Urinary bladder (tissue), 4 donors: ENCODE measurements around the gene SEC22A. TPM values are rescaled to one million over a fixed set of nuclear protein-coding genes. Genes with fewer than 3 reads are reported as not detected.

Source experiments
- DNase-seq: peaks from one replicate; pipeline ENCODE4 v3.0.0-alpha.2; 2015; ENCODE audit errors: extremely low spot score
- H3K27ac ChIP-seq: one replicate; pipeline ENCODE4 v1.5.1; 2013; ENCODE audit warnings: low read depth, mild to moderate bottlenecking, moderate library complexity
- H3K36me3 ChIP-seq: one replicate; pipeline ENCODE4 v1.6.1; 2013; ENCODE audit warnings: mild to moderate bottlenecking, moderate library complexity; ENCODE audit not compliant: insufficient read depth
- H3K4me1 ChIP-seq: one replicate; pipeline ENCODE4 v1.6.1; 2013; ENCODE audit warnings: mild to moderate bottlenecking, moderate library complexity; ENCODE audit not compliant: insufficient read depth
- H3K4me3 ChIP-seq: one replicate; pipeline ENCODE4 v1.5.1; 2013; ENCODE audit warnings: low read depth, low read length
- WGBS: extraction: QIAGEN DNeasy Blood & Tissue Kit; methylation state at CpG from one replicate; pipeline ENCODE4 v1.1.7; 2013; 5-methylcytosine and 5-hydroxymethylcytosine counted together
- polyA plus RNA-seq: library from polyadenylated mRNA; stranded (reverse); fragments of 200-250 nt; gene quantifications from one replicate; pipeline ENCODE4 v1.2.3, GENCODE V29; 2013
- total RNA-seq: library from RNA; depleted of rRNA; stranded (reverse); fragments of >200 nt; gene quantifications from one replicate; pipeline ENCODE4 v1.2.3, GENCODE V29; 2014
- donor health status: healthy with polysubstance abuse.
- donor health status: healthy.

The SEC22A gene
- total and polyA plus RNA-seq, 2 donors = 13.9 to 65.4 TPM

DNA sequence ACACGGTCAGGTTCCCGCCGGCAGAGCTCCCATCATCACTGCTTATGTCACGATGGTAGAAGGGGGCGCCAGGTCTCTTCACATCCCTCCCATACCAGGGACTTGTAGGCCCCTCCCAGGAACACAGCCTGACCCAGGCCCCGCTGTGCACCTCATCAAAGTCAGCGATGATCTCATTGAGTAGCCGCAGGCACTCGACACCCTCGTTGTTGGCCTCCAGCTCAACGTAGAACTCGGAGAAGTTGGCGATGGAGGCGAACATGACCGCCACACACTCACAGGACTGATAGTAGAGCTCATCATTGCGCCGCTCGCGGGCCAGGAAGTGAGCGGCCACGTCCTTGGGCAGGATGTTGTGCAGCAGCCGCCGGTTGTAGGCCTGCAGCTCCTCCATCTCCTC lies 89.2 kb downstream of the SEC22A start:
- WGBS = 93% methylated on average over 23 of the region's 23 CpGs
- DNase-seq = no peak

GRCh38 chr3:123291404-123291803 lies 89.7 kb downstream of the SEC22A start:
- 78% methylated on average over 7 of the region's 7 CpGs for WGBS
- no peaks in the 10 kb centered on the region for H3K36me3 ChIP-seq
- no peak overlapping the region for H3K27ac ChIP-seq
- DNase-seq = no peak
- no peak overlapping the region for H3K4me3 ChIP-seq
- H3K4me1 ChIP-seq = no peaks in the 10 kb centered on the region

More for the DNA sequence above, 89.2 kb downstream of the SEC22A start:
- H3K27ac ChIP-seq = no peak overlapping the region
- no peaks in the 10 kb centered on the region for H3K4me1 ChIP-seq
- H3K4me3 ChIP-seq = no peak overlapping the region
- no peaks in the 10 kb centered on the region for H3K36me3 ChIP-seq

DNA sequence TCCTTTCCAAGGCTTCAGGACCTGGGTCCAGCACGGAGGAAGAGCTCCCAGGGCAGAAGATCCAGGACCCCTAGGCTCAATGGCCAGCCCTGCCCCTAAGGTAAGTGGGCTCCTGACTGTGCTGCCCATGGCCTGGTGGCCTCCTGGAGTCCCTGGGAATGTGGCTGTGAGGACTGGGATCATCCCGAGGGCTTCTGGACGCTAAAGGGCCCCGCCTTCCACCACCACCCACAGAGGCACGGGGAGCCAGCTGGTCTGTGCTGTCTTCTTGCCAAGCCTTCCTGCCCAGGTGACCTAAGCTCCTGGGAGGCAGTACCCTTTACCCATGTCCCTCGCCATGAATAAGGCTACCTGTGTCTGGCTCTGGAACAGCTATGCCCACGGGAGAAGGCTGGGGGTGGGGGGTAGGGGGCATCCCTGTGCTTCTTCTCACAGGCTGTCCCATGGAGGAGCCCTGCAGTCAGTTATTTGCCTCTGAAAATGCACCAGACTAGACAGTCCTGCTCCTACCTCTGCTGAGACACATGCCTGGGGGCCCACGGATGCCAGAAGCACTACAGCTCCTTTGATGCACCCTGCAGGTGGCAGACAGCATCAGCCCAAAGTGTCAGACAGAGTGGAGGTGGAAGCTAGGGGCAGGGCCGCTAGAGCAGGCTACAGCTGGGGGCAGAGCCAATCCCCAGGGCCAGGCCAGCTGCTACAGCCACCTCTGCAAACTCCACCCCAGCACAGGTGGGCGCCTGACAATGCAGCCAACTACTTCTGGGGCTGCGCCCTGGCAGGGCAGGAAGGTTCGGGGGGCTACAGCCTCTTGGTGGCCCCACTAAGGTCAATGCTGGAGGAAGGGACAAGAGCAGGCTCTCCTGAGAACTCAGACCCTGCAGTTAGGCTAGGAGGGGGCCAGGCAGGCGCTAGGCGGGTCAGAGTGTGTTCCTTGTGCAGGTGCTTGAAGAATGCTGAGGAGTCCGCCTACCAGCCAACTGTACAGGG lies 90.9 kb downstream of the SEC22A start:
- WGBS = 81% methylated on average over 15 of the region's 15 CpGs
- no peaks in the 10 kb centered on the region for H3K4me1 ChIP-seq
- no peaks in the 10 kb centered on the region for H3K36me3 ChIP-seq
- DNase-seq = no peak
- no peak overlapping the region for H3K4me3 ChIP-seq
- no peak overlapping the region for H3K27ac ChIP-seq

- WGBS = 92% methylated on average over 13 of the region's 13 CpGs
- H3K27ac ChIP-seq = no peak overlapping the region
- H3K4me3 ChIP-seq = no peak overlapping the region
- H3K4me1 ChIP-seq = no peaks in the 10 kb centered on the region
- H3K36me3 ChIP-seq = no peaks in the 10 kb centered on the region
- DNase-seq = no peak
Observed at GRCh38 chr3:123294296-123294938, 92.7 kb downstream of the SEC22A start.

GRCh38 chr3:123295171-123295900 lies 93.6 kb downstream of the SEC22A start:
- no peak for DNase-seq
- no peaks in the 10 kb centered on the region for H3K4me1 ChIP-seq
- no peak overlapping the region for H3K27ac ChIP-seq
- no peak overlapping the region for H3K4me3 ChIP-seq
- 79% methylated on average over 7 of the region's 7 CpGs for WGBS
- no peaks in the 10 kb centered on the region for H3K36me3 ChIP-seq

GRCh38 chr3:123295901-123296250 lies 94.1 kb downstream of the SEC22A start:
- DNase-seq = no peak
- no peak overlapping the region for H3K4me3 ChIP-seq
- no peaks in the 10 kb centered on the region for H3K4me1 ChIP-seq
- no peaks in the 10 kb centered on the region for H3K36me3 ChIP-seq
- WGBS = 78% methylated on average over 10 of the region's 11 CpGs
- no peak overlapping the region for H3K27ac ChIP-seq

DNA sequence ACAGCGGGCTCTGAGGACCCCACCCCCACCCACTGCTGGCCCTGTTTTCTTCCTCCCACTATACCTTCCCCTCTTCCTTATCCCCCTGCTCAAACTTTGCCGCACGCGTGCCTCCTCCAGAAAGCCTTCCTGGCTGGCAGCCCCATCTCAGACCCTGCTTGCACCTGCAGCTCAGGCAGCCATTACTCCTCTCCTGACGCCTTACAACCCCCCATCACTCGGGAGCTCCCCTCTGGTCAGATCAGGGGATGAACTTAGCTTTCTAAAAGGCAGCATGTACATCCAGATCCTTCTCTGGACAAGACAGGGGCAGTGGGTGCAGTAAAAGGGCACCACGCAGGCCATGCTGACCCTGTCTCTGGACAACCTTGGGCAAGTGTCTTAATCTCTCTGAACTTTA lies 94.5 kb downstream of the SEC22A start:
- WGBS = 92% methylated on average over 7 of the region's 7 CpGs
- no peaks in the 10 kb centered on the region for H3K4me1 ChIP-seq
- no peaks in the 10 kb centered on the region for H3K36me3 ChIP-seq
- H3K27ac ChIP-seq = no peak overlapping the region
- DNase-seq = no peak
- H3K4me3 ChIP-seq = no peak overlapping the region

DNA sequence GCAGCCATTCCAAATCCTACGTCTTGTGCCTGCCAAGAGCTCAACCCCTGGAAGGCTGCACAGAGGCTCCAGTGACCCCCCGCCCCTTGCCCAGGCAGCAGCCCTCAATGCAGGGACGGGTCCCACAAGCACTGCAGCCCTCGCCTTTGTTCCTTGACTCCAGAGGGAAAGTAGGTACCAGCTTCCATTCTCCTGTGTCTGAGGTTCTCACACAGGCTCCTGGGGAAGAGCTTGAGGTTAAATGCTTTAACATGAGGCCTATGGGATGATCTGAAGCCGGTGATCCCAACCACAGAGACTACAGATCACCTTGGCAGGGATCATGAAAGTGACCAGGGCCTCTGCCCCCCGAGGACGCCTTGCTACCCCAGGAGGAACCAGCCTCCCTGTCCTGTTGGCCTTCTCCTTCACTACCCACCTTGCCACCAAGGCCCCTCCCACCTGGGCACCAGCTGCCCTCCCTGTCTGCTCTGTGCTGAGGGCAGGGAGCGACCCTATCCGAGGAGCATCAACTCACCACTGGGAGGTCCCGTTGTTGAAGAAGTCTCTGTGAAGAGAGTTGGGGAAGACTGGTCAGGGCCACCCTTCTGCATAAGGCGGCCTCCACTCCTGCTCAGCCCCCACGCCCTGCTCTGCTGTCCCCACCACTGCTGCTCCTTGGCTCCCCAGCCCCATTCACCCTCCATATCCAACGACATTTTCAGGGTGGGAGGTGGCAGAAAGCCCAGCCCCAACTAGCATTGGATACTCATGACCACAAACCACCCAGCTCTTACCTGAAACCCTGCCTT lies 95.3 kb downstream of the SEC22A start:
- Histone ChIP-seq H3K4me3 (no peak overlapping the region), H3K27ac (no peak overlapping the region), H3K36me3 (no peaks in the 10 kb centered on the region), H3K4me1 (no peaks in the 10 kb centered on the region)
- 83% methylated on average over 13 of the region's 13 CpGs for WGBS
- DNase-seq = no peak

GRCh38 chr3:123297627-123297899 lies 95.8 kb downstream of the SEC22A start:
- no peak overlapping the region for H3K27ac ChIP-seq
- WGBS = 84% methylated on average over 6 of the region's 6 CpGs
- no peak for DNase-seq
- H3K36me3 ChIP-seq = no peaks in the 10 kb centered on the region
- no peaks in the 10 kb centered on the region for H3K4me1 ChIP-seq
- H3K4me3 ChIP-seq = no peak overlapping the region

- WGBS = 78% methylated on average over 5 of the region's 5 CpGs
- Histone ChIP-seq H3K4me3 (no peak overlapping the region), H3K4me1 (no peaks in the 10 kb centered on the region), H3K27ac (no peak overlapping the region), H3K36me3 (no peaks in the 10 kb centered on the region)
- no peak for DNase-seq
Observed at GRCh38 chr3:123298903-123299302, 97.2 kb downstream of the SEC22A start.

DNA sequence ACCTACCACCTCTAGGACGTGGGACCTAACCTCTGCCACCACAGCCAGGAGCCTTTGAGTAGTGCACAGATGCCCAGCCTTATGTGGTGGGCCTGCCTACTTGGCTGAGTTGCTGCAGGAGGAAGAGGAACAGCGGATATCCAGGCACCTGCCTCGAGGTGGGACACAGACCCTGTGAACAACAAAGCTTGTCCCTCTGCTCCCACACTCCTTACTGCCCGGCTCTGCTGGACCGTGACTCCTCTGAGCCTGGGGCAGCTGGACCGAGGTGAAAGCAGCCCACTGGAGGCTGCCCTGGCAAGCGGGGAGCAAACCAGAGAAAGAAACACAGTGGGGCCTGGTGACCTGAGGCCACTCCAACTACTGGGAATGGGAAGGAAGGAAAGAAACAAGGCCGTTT lies 97.8 kb downstream of the SEC22A start:
- 68% methylated on average over 8 of the region's 8 CpGs for WGBS
- Histone ChIP-seq H3K36me3 (no peaks in the 10 kb centered on the region), H3K4me3 (no peak overlapping the region), H3K4me1 (no peaks in the 10 kb centered on the region), H3K27ac (no peak overlapping the region)
- DNase-seq = no peak

DNA sequence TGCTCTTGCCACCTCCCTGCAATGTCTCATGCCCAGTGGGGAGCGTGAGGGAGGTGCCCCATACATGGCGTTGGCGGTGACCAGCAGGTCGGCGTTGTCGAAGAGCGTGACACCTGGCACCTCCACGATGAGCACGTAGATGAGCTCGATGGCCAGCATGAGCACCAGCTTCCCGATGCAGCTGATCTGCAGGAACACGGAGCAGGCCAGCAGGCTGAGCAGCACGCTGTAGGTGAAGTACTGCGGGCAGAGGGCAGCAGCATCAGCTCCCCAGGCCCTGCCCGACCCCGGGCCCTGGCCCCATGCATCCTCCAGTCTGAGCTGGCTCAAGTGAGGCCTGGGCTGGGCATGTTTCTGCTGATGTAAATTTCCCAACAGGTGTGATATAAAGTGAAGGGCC lies 98.3 kb downstream of the SEC22A start:
- no peak overlapping the region for H3K4me3 ChIP-seq
- no peaks in the 10 kb centered on the region for H3K4me1 ChIP-seq
- WGBS = 90% methylated on average over 16 of the region's 16 CpGs
- DNase-seq = no peak
- H3K36me3 ChIP-seq = no peaks in the 10 kb centered on the region
- H3K27ac ChIP-seq = no peak overlapping the region

DNA sequence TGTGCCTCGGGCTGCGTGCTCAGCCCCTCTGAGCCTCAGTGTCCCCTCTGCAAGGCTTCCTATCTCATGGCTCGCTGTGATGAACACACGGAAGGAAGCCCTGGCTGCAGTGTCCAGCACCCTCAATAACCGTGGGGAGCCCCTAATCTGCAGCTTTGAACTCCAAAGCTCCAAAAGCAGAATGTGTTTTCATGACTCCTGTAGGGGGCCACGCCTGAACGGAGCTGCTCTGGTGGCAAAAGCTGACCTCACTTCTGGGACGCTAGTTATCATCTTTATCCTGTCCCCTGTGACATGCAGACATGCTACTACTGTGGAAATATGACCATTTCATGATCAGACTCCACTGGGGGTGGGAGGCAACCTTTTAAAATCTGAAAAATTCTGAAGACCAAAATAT lies 98.8 kb downstream of the SEC22A start:
- no peak for DNase-seq
- WGBS = 79% methylated on average over 8 of the region's 8 CpGs
- Histone ChIP-seq H3K27ac (no peak overlapping the region), H3K36me3 (no peaks in the 10 kb centered on the region), H3K4me1 (no peaks in the 10 kb centered on the region), H3K4me3 (no peak overlapping the region)
